Activated naive CD4-positive, alpha-beta T cell treated with anti-CD3 and anti-CD28 coated beads, Interleukin-2, amount 10 ng/mL, durations not matched to agents 7 days and 5 days (primary cell): ENCODE measurements around the gene STIP1.
"Not testable (repeated sequence)": the region's sequence is repeated elsewhere in the genome, so short reads cannot be mapped to it uniquely, and the experiment has no call there.

ENCODE experiments used
- CTCF ChIA-PET: fragments of 350-600 bp; sonication (Branson Sonifier 250); formaldehyde crosslinking; loops from one replicate; lab custom pipeline; 2021; ENCODE audit warnings: antibody characterized with exemption; lab: Charles Lee
- DNase-seq: peaks from one replicate; pipeline ENCODE4 v3.0.0-alpha.2; 2020
- H3K27ac Mint-ChIP-seq: one replicate; pipeline ENCODE4 v1.8.0; 2021; ENCODE audit warnings: mild to moderate bottlenecking, moderate library complexity, mixed read lengths
- H3K27me3 Mint-ChIP-seq: one replicate; pipeline ENCODE4 v1.8.0; 2021; ENCODE audit warnings: mild to moderate bottlenecking, mixed read lengths
- H3K36me3 Mint-ChIP-seq: one replicate; pipeline ENCODE4 v1.8.0; 2021; ENCODE audit warnings: mixed read lengths
- H3K4me1 Mint-ChIP-seq: one replicate; pipeline ENCODE4 v1.8.0; 2021; ENCODE audit warnings: mixed read lengths
- H3K4me3 Mint-ChIP-seq: one replicate; pipeline ENCODE4 v1.8.0; 2021; ENCODE audit warnings: mild to moderate bottlenecking, moderate library complexity, mixed read lengths
- H3K9me3 Mint-ChIP-seq: one replicate; pipeline ENCODE4 v1.8.0; 2021; ENCODE audit warnings: mixed read lengths

STIP1 gene

DNA sequence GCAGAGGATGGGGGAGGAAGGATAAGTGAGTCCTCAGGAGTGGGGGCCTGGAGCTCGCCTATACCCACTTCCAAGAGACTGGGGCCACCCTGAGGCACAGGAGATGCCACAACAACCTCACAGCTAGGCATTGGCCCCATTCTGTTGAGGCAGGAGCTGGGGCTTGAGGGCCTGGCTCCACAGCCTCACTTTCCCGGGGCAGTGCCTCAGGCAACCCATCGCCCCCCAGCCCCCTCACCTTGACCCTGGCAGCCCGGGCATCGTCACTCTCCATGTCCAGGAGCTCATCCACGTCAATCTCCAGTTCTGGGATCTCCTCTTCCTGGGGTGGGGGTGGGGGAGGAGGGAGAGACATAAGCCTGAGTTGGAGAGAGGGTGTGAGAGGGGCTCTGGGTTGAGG, 59.0 kb downstream of the STIP1 start:
- CTCF ChIA-PET = interaction anchor here (1.5 to 3.7 kb wide), 5 partner anchors 11 to 59 kb away, joined by 4 to 25 read pairs (median 11); partner anchors contain the start of genes ESRRA and FERMT3
- peak overlapping the region; percentile 87 for H3K27ac Mint-ChIP-seq
- peaks cover 52% of the 10 kb centered on the region for H3K4me1 Mint-ChIP-seq
- peak overlapping the region; percentile 92 for H3K4me3 Mint-ChIP-seq
- peaks cover 13% of the 10 kb centered on the region for H3K36me3 Mint-ChIP-seq
- H3K9me3 Mint-ChIP-seq = no peaks in the 10 kb centered on the region
- no peak for DNase-seq
- H3K27me3 Mint-ChIP-seq = peaks cover 1% of the 10 kb centered on the region

GRCh38 chr11:64245401-64245796, 59.4 kb downstream of the STIP1 start:
- peaks cover 12% of the 10 kb centered on the region for H3K36me3 Mint-ChIP-seq
- no peaks in the 10 kb centered on the region for H3K9me3 Mint-ChIP-seq
- CTCF ChIA-PET = interaction anchor here (1.5 to 3.7 kb wide), 5 partner anchors 11 to 59 kb away, joined by 4 to 25 read pairs (median 11); partner anchors contain the start of genes ESRRA and FERMT3
- H3K27ac Mint-ChIP-seq = peak overlapping the region; percentile 87
- H3K4me1 Mint-ChIP-seq = peaks cover 50% of the 10 kb centered on the region
- peak overlapping the region; percentile 92 for H3K4me3 Mint-ChIP-seq
- DNase-seq = peak; percentile 47
- peaks cover 3% of the 10 kb centered on the region for H3K27me3 Mint-ChIP-seq

DNA sequence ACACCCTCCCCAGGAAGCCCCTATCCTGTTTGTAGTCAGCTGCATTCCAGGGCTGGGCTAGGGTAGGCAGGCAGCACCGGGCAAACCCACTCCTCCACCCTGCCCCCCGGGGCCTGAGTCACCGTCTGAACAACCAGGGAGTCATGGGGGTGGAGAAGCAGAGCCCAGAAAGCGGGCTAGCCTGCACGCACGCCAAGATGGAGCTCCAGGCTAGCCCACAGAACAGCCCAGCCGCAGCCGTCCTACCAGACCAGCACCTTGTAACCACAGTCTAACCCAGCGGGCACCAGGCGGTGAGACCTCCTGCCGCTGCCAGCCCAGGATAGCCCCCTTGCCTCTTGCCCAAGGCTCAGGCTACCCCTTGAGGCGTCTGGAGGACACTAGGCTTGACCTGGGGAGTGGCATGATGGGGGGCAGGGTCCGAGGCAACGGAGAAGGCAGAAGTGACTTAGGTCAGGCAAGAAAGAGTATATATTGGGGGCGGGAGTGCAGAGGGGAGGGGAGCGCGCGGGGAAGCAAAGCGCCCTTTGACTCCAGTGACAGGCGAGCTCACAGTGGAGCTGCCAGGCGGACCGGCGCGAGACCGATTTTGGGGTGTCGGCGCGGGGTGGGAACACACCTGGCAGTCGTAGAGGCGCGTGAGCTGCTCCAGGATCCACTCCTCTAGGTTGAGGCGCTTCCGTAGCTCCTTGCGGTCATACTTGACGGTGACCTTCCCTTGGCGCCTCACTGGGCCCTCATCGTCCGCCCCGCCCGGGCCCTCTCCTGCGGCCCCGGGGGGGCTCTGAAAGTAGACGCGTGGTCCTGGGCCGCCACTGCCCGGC, 60.0 kb downstream of the STIP1 start:
- no peaks in the 10 kb centered on the region for H3K9me3 Mint-ChIP-seq
- peaks cover 9% of the 10 kb centered on the region for H3K27me3 Mint-ChIP-seq
- H3K4me3 Mint-ChIP-seq = peak overlapping the region; percentile 92
- H3K4me1 Mint-ChIP-seq = peaks cover 50% of the 10 kb centered on the region
- peak overlapping the region; percentile 87 for H3K27ac Mint-ChIP-seq
- peaks cover 11% of the 10 kb centered on the region for H3K36me3 Mint-ChIP-seq
- DNase-seq = peak; percentile 72
- CTCF ChIA-PET = interaction anchor here (0.9 to 3.7 kb wide), 7 partner anchors 10 to 58 kb away, joined by 3 to 25 read pairs (median 6); partner anchors contain the start of genes ESRRA and FERMT3

DNA sequence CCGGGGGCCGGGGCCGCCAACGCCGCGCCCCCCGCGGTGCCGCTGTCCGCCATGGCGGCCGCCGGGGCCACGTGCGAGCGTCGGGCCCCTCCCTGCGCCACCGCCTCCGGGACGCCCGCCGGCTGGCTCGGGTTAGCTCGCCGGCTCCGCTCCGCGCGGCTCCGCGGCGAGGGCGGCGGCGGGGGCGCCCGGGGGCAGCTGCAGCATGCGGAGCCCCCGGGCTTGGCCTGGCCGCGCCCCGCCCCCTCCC, 60.6 kb downstream of the STIP1 start:
- H3K27ac Mint-ChIP-seq, H3K36me3 Mint-ChIP-seq, DNase-seq, H3K9me3 Mint-ChIP-seq: not testable (repeated sequence)
- Mint-ChIP-seq H3K4me1 (peaks cover 52% of the 10 kb centered on the region), H3K27me3 (peaks cover 10% of the 10 kb centered on the region), H3K4me3 (peak overlapping the region; percentile 82)
- CTCF ChIA-PET = interaction anchor here (0.9 to 3.7 kb wide), 4 partner anchors 12 to 54 kb away, joined by 3 to 25 read pairs (median 8); partner anchors contain the start of gene FERMT3

DNA sequence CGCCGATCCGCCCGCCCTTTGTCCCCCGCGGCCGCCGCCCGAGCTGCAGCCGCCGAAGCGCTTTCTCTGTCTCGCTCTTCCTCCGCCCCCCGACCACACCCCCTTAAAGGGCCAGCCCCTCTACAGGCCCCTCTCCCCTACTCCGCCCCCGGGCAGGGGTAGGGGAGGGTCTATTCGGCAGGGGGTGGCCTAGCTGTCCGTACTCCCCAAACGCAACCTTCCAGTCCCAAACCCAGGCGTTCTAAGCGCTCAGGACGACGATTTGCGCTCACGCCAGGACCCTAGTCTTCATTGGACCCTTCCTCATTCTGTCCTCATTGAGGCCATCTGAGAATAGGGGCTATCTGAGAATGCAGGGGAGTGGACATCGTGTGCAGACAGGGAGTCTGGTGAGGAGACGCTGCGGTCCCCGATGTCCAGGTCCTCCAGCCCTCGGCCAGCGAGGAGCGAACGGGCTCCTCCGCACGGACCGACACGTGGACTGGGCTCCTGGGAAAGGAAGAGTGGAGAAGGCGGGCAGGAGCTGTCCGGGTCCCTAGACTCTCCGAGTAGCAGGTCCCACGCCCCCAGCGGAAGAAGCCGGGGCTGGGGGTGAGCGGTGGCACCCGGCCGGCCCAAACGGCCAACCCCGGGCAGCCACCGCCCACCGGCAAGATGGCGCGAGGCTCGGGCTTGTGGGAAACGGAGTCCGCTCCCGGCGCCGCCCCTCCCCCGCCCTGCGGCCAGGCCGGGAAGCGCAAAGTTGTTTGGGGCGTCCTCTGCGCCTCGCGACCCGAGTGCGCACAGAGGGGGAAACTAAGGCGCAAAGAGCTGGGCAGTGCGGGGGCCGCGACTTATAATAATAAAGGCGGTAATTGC, 61.1 kb downstream of the STIP1 start, which contains the start of gene PPP1R14B:
PPP1R14B (minus strand) TSS at position 73 of the 858 bp plus-strand sequence. CDS start 270 bp downstream, outside the sequence.
- peaks cover 10% of the 10 kb centered on the region for H3K36me3 Mint-ChIP-seq
- H3K4me3 Mint-ChIP-seq = peak within 1 kb of the TSS; percentile 92
- peak within 1 kb of the TSS; percentile 87 for H3K27ac Mint-ChIP-seq
- peak; percentile 89 for DNase-seq
- no peaks in the 10 kb centered on the region for H3K9me3 Mint-ChIP-seq
- peaks cover 56% of the 10 kb centered on the region for H3K4me1 Mint-ChIP-seq
- H3K27me3 Mint-ChIP-seq = peaks cover 15% of the 10 kb centered on the region
- CTCF ChIA-PET = interaction anchor here (0.9 to 4.3 kb wide), 5 partner anchors 11 to 57 kb away, joined by 3 to 25 read pairs (median 11); partner anchors contain the start of genes ESRRA and FERMT3

GRCh38 chr11:64247729-64248531, 62.0 kb downstream of the STIP1 start:
- DNase-seq = no peak
- H3K4me3 Mint-ChIP-seq = peak overlapping the region; percentile 64
- H3K27me3 Mint-ChIP-seq = peaks cover 18% of the 10 kb centered on the region
- CTCF ChIA-PET = interaction anchor here (1.0 to 4.3 kb wide), 3 partner anchors 42 to 56 kb away, joined by 4 to 25 read pairs (median 19); partner anchors contain the start of genes ESRRA and FERMT3
- H3K4me1 Mint-ChIP-seq = peaks cover 52% of the 10 kb centered on the region
- no peak overlapping the region for H3K27ac Mint-ChIP-seq
- H3K36me3 Mint-ChIP-seq = peaks cover 8% of the 10 kb centered on the region
- H3K9me3 Mint-ChIP-seq = no peaks in the 10 kb centered on the region

DNA sequence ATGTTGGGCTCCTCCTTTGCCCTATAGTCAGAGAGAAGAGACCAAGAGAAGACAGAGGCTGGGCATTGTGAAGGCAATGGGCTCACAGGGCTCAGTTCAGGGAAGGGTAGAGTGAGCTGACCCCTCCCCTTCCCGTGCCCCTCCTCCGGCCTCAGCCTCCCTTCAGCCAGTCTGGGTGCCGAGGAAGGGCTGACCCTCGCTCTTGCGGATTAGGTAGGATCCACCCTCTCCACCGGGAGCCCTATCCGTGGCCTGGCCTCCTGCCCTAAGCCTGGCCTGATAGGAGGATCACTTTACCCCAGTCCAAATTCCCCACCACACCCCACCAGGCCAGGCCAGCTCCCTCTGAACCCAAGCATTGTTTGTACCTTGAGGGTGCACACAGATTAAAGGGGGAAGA, 62.6 kb downstream of the STIP1 start:
- Mint-ChIP-seq H3K27ac (no peak overlapping the region), H3K27me3 (peaks cover 18% of the 10 kb centered on the region), H3K4me1 (peaks cover 50% of the 10 kb centered on the region), H3K9me3 (no peaks in the 10 kb centered on the region), H3K4me3 (peak overlapping the region; percentile 64), H3K36me3 (peaks cover 7% of the 10 kb centered on the region)
- DNase-seq = no peak
- CTCF ChIA-PET = interaction anchor here (1.0 to 4.3 kb wide), 3 partner anchors 44 to 55 kb away, joined by 4 to 19 read pairs (median 12); partner anchors contain the start of gene ESRRA

DNA sequence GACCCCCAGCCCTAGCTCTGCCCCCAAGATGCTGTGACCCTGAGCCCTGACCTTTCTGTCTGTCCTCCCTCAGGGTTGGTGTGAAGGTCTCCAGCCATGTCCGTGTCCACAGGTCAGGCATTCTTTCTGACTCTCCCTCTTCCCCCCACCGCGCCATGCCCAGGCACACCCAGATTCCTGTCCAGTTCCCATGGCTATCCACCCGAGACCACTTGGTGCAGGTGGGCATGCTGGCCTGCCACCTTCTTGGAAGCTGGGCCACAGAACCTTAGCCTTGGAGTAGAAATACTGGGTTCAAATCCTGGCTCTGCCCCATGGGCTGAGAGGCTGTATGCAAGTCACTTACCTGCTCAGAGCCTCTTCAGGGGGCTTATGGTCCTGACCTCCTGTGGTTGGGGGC, 63.1 kb downstream of the STIP1 start:
- Mint-ChIP-seq H3K9me3 (no peaks in the 10 kb centered on the region), H3K36me3 (peaks cover 2% of the 10 kb centered on the region), H3K4me1 (peaks cover 50% of the 10 kb centered on the region), H3K27me3 (peaks cover 18% of the 10 kb centered on the region), H3K4me3 (no peak overlapping the region), H3K27ac (no peak overlapping the region)
- CTCF ChIA-PET = interaction anchor here (1.0 to 4.3 kb wide), 7 partner anchors 8 to 495 kb away, joined by 3 to 19 read pairs (median 4); partner anchors contain the start of genes ESRRA, FKBP2 and RASGRP2
- DNase-seq = no peak

GRCh38 chr11:64249563-64250414, 63.8 kb downstream of the STIP1 start:
- Mint-ChIP-seq H3K4me3 (peak overlapping the region; percentile 4), H3K9me3 (no peaks in the 10 kb centered on the region), H3K4me1 (peaks cover 45% of the 10 kb centered on the region), H3K27me3 (peaks cover 18% of the 10 kb centered on the region), H3K27ac (no peak overlapping the region), H3K36me3 (no peaks in the 10 kb centered on the region)
- CTCF ChIA-PET = interaction anchor here (0.9 to 4.3 kb wide), 10 partner anchors 9 to 495 kb away, joined by 3 to 31 read pairs (median 4); partner anchors contain the start of genes CCDC88B, ESRRA, FERMT3 and FKBP2
- DNase-seq = no peak

GRCh38 chr11:64250415-64251015, 64.5 kb downstream of the STIP1 start:
- H3K27me3 Mint-ChIP-seq = peaks cover 18% of the 10 kb centered on the region
- peaks cover 39% of the 10 kb centered on the region for H3K4me1 Mint-ChIP-seq
- CTCF ChIA-PET = interaction anchor here (0.9 to 4.3 kb wide), 11 partner anchors 8 to 494 kb away, joined by 3 to 31 read pairs (median 4); partner anchors contain the start of genes CCDC88B, ESRRA, FERMT3 and FKBP2
- H3K4me3 Mint-ChIP-seq = peak overlapping the region; percentile 79
- no peak overlapping the region for H3K27ac Mint-ChIP-seq
- no peaks in the 10 kb centered on the region for H3K36me3 Mint-ChIP-seq
- DNase-seq = no peak
- no peaks in the 10 kb centered on the region for H3K9me3 Mint-ChIP-seq

DNA sequence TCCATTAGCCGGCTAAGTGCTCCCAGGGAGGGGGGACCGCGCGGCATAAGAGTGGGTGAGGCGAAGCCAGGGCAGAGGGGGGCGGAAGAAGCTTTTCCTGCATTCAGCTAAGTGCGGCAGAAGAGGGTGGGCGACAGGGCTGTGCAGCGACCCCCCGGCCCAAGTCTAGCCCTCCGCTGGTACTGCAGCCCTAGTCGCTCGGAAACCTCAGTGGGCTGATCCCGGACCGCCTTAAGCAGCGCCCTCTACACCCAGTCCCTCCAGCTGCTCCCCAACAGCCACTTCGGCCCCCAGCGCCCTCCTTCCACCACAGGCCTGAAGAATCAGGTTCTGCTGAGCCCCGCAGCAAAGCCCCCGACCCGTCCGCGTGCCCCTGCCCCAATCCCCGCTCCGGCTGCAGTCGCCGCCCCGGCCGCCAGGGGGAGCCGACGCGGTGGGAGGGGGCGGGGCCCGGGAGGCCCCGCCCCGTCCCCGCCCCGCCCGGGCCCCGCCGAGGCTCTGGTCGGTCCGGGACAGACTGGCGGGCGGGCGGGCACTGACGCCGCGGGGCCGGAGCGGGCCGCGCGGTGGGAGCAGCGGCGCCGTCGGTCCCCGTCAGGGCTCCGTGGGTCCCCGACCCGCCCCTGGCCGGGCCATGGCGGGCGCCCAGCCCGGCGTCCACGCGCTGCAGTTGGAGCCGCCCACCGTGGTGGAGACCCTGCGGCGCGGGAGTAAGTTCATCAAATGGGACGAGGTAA, 65.2 kb downstream of the STIP1 start, which contains the start of gene PLCB3:
PLCB3 (plus strand) TSS at position 515 of the 737 bp plus-strand sequence; CDS start at position 635, 120 bp downstream.
- Mint-ChIP-seq H3K9me3 (no peaks in the 10 kb centered on the region), H3K27me3 (peaks cover 18% of the 10 kb centered on the region), H3K4me1 (peaks cover 35% of the 10 kb centered on the region), H3K27ac (peak within 1 kb of the TSS; percentile 60), H3K4me3 (peak within 1 kb of the TSS; percentile 85), H3K36me3 (peaks cover 2% of the 10 kb centered on the region)
- CTCF ChIA-PET = interaction anchor here (1.1 to 4.3 kb wide), 8 partner anchors 10 to 80 kb away, joined by 3 to 31 read pairs (median 12); partner anchors contain the start of genes ESRRA, FERMT3 and FKBP2
- peak; percentile 69 for DNase-seq
